K562 (cell line): ENCODE measurements around the gene ZNF441. TPM values are rescaled to one million over a fixed set of nuclear protein-coding genes. Genes with fewer than 3 reads are reported as not detected.
A peak's percentile ranks its signal among the peaks of the same experiment; 100 is the strongest.

ENCODE experiments used
- COPS2 ChIP-seq: fragments of 450-650 bp; conservative IDR thresholded peaks from 2 replicates; pipeline ENCODE4 v1.6.1; 2016; ENCODE audit warnings: mild to moderate bottlenecking, moderate library complexity
- FOS ChIP-seq: IDR thresholded peaks from 3 replicates; pipeline ENCODE4 v1.6.1; 2011; ENCODE audit not compliant: insufficient read length; ENCODE audit errors: extremely low read depth
- KAT2B ChIP-seq: IDR thresholded peaks from one replicate; pipeline ENCODE4 v1.6.1; 2012; ENCODE audit warnings: low read depth, mild to moderate bottlenecking, control low read depth, inconsistent platforms, low read length, moderate library complexity
- LARP7 ChIP-seq: fragments of 450-650 bp; IDR thresholded peaks from 2 replicates; pipeline ENCODE4 v1.6.1; 2016
- MAFF ChIP-seq: IDR thresholded peaks from 2 replicates; pipeline ENCODE4 v1.6.1; 2012; ENCODE audit warnings: low read length, improper control_type of control experiment
- NBN ChIP-seq: fragments of 450-650 bp; IDR thresholded peaks from 2 replicates; pipeline ENCODE4 v1.6.1; 2016; ENCODE audit warnings: low read depth, mild to moderate bottlenecking
- NFIX ChIP-seq: fragments of 250-450 bp; sonication (Bioruptor Pico); IDR thresholded peaks from 2 replicates; pipeline ENCODE4 v1.4.0; 2020; ENCODE audit warnings: low read depth, mild to moderate bottlenecking, moderate library complexity
- NFRKB ChIP-seq: fragments of 450-650 bp; IDR thresholded peaks from 2 replicates; pipeline ENCODE4 v1.6.1; 2016; ENCODE audit warnings: low read depth
- NRF1 ChIP-seq, 2 experiments: fragments of 450-650 bp; IDR thresholded peaks in 1 of 2; conservative IDR thresholded peaks in 1 of 2; 2 replicates each; pipeline ENCODE4 v1.6.1; 2014; ENCODE audit warnings: mild to moderate bottlenecking in 2 of 2
- PCBP1 ChIP-seq: fragments of 200-400 bp; formaldehyde crosslinking; IDR thresholded peaks from 2 replicates; pipeline ENCODE4 v1.6.1; 2018; ENCODE audit warnings: mild to moderate bottlenecking, low read depth, low read length; ENCODE audit not compliant: poor library complexity, severe bottlenecking
- PYGO2 ChIP-seq: fragments of 450-650 bp; IDR thresholded peaks from 2 replicates; pipeline ENCODE4 v1.6.1; 2016; ENCODE audit warnings: mild to moderate bottlenecking, missing genetic modification characterization, moderate library complexity, missing compliant biosample characterization
- SAFB2 ChIP-seq: fragments of 200-400 bp; formaldehyde crosslinking; IDR thresholded peaks from 2 replicates; pipeline ENCODE4 v1.6.1; 2018; ENCODE audit warnings: borderline replicate concordance, low read length, low read depth, moderate library complexity; ENCODE audit not compliant: severe bottlenecking
- U2AF2 ChIP-seq: fragments of 200-400 bp; formaldehyde crosslinking; optimal IDR thresholded peaks from 2 replicates; pipeline ENCODE3; 2017; ENCODE audit warnings: low read depth, mild to moderate bottlenecking, low read length
- ZNF431 ChIP-seq: sonication (generic); formaldehyde crosslinking; IDR thresholded peaks from 2 replicates; pipeline ENCODE4 v1.8.0; 2022; ENCODE audit warnings: mild to moderate bottlenecking, missing genetic modification reagents
- ZNF644 ChIP-seq: fragments of 200-800 bp; sonication (Bioruptor generic); IDR thresholded peaks from 2 replicates; pipeline ENCODE4 v1.6.1; 2016; ENCODE audit warnings: low read depth, missing genetic modification characterization, missing compliant biosample characterization
- ZNF699 ChIP-seq: fragments of 250-450 bp; sonication (Bioruptor Pico); IDR thresholded peaks from 2 replicates; pipeline ENCODE4 v1.8.0; 2021; ENCODE audit warnings: mild to moderate bottlenecking, moderate library complexity; ENCODE audit not compliant: insufficient replicate concordance
- ZNF766 ChIP-seq: fragments of 200-800 bp; sonication (Bioruptor generic); conservative IDR thresholded peaks from 2 replicates; pipeline ENCODE4 v1.6.1; 2016; ENCODE audit warnings: missing genetic modification characterization, missing compliant biosample characterization
- polyA plus RNA-seq, 8 experiments: library from polyadenylated mRNA; depleted of rRNA in 4 of 8; stranded (reverse) in 5 of 8; unstranded in 3 of 8; fragments of >200 nt; fragmentation: Nextera tagmentation in 2 of 8; fragmentation: Illumina TruSeq in 1 of 8; extraction: Ambion mirVana in 2 of 8; extraction: Trizol in 1 of 8; gene quantifications; 2 replicates each; pipeline versions ENCODE4 v1.2.1 to v1.2.3, GENCODE V29; 2011 to 2014; ENCODE audit warnings: inconsistent platforms in 1 of 8, missing spikeins in 1 of 8
- total RNA-seq, 7 experiments: library from RNA; depleted of rRNA in 6 of 7; stranded (reverse); fragments of >200 nt in 6 of 7; fragmentation: Illumina TruSeq in 2 of 7; extraction: Trizol in 2 of 7; gene quantifications; 2 replicates each; pipeline versions ENCODE4 v1.2.1 to v1.2.3, GENCODE V29; 2011 to 2021; ENCODE audit warnings: low replicate concordance in 1 of 7
- TF ChIP-seq, protein P1 (sequence below), 2 experiments: fragments of 450-650 bp; conservative IDR thresholded peaks; 2 replicates each; pipeline ENCODE4 v1.6.1; 2017; ENCODE audit warnings: mild to moderate bottlenecking in 2 of 2, moderate library complexity in 2 of 2
- TF ChIP-seq, protein P2 (sequence below): fragments of 450-650 bp; IDR thresholded peaks from 2 replicates; pipeline ENCODE4 v1.6.1; 2017; ENCODE audit warnings: antibody characterized with exemption
- TF ChIP-seq, protein P3 (sequence below), 2 experiments: IDR thresholded peaks; 2 replicates each; pipeline ENCODE4 v1.6.1; 2011; ENCODE audit warnings: borderline replicate concordance in 1 of 2, control low read depth in 1 of 2, low read depth in 1 of 2, low read length in 1 of 2, mild to moderate bottlenecking in 1 of 2, mixed read lengths in 1 of 2, moderate library complexity in 1 of 2; ENCODE audit not compliant: insufficient read depth in 1 of 2, insufficient read length in 1 of 2, poor library complexity in 1 of 2, severe bottlenecking in 1 of 2; ENCODE audit errors: extremely low read depth in 1 of 2
- TF ChIP-seq, protein P4 (sequence below): fragments of 450-650 bp; formaldehyde crosslinking; IDR thresholded peaks from 2 replicates; pipeline ENCODE4 v1.4.0; 2020; ENCODE audit warnings: mild to moderate bottlenecking, moderate library complexity

The ZNF441 gene
- total and polyA plus RNA-seq, 9 of the 15 experiments (the other 6 are each of a cell fraction or from before 2014, with no cell fraction given) = 1.9 to 14.0 (median 7.8) TPM

DNA sequence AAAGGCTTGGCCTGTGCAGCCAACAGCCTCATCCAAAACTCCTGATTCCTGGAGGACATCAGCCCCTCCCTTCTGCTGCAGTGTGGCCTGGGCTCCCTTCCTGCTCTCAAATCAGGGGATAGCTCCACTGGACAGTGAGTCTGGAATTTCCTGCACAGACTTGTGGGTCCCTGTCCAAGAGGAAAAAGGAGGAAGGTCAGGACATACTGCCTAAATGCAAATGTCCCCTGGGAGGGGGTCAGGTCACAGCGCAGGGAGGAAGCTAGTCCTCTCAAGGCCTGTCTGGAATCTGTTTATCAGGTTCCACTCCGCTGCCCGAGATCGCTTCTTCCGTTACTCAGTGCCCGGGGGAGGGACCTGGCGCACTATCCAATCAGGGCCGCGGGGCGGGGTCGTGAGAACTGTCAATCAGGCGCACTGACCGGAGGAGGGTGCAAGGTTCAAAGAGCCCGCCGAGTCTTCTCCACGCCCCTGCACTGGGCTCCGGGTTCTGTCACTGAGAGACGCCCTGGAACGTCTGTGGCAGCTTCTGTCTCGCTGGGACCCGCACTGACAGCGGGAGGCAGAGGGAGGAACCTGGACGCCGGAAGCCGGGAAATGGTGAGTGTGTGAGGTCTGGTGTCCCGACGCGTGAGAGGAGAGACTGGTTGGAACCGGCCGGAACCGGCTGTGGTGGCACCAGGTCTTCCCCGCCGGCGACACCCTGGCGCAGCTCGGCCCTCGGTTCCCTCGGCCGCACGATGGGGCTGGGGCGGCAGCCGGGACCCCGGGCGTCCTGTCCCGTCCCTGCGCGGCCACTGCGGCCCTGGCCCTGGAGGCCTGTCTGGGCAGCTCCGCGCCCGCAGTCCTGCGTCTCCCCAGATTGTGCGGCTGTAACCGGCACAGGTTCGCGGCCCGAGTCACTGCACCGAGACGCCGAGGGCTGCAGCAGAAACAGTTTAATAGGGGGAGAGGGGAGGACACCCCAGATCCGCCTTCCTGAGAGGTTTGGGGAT, at the start of gene ZNF441 (continued):
- TF ChIP-seq, protein P1, sequence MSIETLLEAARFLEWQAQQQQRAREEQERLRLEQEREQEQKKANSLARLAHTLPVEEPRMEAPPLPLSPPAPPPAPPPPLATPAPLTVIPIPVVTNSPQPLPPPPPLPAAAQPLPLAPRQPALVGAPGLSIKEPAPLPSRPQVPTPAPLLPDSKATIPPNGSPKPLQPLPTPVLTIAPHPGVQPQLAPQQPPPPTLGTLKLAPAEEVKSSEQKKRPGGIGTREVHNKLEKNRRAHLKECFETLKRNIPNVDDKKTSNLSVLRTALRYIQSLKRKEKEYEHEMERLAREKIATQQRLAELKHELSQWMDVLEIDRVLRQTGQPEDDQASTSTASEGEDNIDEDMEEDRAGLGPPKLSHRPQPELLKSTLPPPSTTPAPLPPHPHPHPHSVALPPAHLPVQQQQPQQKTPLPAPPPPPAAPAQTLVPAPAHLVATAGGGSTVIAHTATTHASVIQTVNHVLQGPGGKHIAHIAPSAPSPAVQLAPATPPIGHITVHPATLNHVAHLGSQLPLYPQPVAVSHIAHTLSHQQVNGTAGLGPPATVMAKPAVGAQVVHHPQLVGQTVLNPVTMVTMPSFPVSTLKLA (conservative IDR thresholded peaks at IDR 0.05) = peak in 1 of 2 experiments; percentile 61; a peak in 3 of 4 replicates
- TF ChIP-seq KAT2B (no peak), COPS2 (no peak), NFRKB (0 out of 2 replicates have a peak, but pooled peaks have one; percentile 18), MAFF (no peak), PCBP1 (peak; percentile 19), SAFB2 (no peak), ZNF699 (CRISPR knock-in tag) (no peak), ZNF431 (CRISPR knock-in tag) (no peak), FOS (peak; percentile 63), PYGO2 (tag) (no peak), ZNF766 (CRISPR knock-in tag) (no peak), NBN (0 out of 2 replicates have a peak, but pooled peaks have one; percentile 65), ZNF644 (tag) (no peak), U2AF2 (no peak), LARP7 (no peak), NFIX (CRISPR knock-in tag) (no peak), NRF1 (conservative IDR thresholded peaks at IDR 0.05 in 1 of 2, IDR thresholded peaks at IDR 0.05 in 1 of 2) (peak; percentile 73 to 78)
- TF ChIP-seq, protein P2, sequence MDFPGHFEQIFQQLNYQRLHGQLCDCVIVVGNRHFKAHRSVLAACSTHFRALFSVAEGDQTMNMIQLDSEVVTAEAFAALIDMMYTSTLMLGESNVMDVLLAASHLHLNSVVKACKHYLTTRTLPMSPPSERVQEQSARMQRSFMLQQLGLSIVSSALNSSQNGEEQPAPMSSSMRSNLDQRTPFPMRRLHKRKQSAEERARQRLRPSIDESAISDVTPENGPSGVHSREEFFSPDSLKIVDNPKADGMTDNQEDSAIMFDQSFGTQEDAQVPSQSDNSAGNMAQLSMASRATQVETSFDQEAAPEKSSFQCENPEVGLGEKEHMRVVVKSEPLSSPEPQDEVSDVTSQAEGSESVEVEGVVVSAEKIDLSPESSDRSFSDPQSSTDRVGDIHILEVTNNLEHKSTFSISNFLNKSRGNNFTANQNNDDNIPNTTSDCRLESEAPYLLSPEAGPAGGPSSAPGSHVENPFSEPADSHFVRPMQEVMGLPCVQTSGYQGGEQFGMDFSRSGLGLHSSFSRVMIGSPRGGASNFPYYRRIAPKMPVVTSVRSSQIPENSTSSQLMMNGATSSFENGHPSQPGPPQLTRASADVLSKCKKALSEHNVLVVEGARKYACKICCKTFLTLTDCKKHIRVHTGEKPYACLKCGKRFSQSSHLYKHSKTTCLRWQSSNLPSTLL = no peak
- TF ChIP-seq, protein P3, sequence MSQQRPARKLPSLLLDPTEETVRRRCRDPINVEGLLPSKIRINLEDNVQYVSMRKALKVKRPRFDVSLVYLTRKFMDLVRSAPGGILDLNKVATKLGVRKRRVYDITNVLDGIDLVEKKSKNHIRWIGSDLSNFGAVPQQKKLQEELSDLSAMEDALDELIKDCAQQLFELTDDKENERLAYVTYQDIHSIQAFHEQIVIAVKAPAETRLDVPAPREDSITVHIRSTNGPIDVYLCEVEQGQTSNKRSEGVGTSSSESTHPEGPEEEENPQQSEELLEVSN (IDR thresholded peaks at IDR 0.05; ENCODE audit: borderline replicate concordance in 1 of 2, extremely low read depth in 1 of 2, insufficient read depth in 1 of 2, insufficient read length in 1 of 2, low read depth in 1 of 2, low read length in 1 of 2, poor library complexity in 1 of 2, severe bottlenecking in 1 of 2) = peak; percentile 82 to 86
- TF ChIP-seq, protein P4, sequence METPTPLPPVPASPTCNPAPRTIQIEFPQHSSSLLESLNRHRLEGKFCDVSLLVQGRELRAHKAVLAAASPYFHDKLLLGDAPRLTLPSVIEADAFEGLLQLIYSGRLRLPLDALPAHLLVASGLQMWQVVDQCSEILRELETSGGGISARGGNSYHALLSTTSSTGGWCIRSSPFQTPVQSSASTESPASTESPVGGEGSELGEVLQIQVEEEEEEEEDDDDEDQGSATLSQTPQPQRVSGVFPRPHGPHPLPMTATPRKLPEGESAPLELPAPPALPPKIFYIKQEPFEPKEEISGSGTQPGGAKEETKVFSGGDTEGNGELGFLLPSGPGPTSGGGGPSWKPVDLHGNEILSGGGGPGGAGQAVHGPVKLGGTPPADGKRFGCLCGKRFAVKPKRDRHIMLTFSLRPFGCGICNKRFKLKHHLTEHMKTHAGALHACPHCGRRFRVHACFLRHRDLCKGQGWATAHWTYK (CRISPR knock-in tag) = no peak
